Ishikawa (cell line): Measurements from ENCODE around the gene PDE10A.

Experiments used
- CEBPB ChIP-seq: IDR thresholded peaks from 2 replicates; pipeline ENCODE4 v1.6.1; 2012
- EGR1 ChIP-seq: IDR thresholded peaks from 2 replicates; pipeline ENCODE4 v1.6.1; 2012
- EP300 ChIP-seq: IDR thresholded peaks from 2 replicates; pipeline ENCODE4 v1.6.1; 2012; ENCODE audit warnings: borderline replicate concordance
- FOXM1 ChIP-seq: IDR thresholded peaks from 2 replicates; pipeline ENCODE4 v1.6.1; 2012; ENCODE audit warnings: low read depth, borderline replicate concordance
- RAD21 ChIP-seq: IDR thresholded peaks from 2 replicates; pipeline ENCODE4 v1.6.1; 2012; ENCODE audit warnings: low read depth
- REST ChIP-seq: IDR thresholded peaks from 2 replicates; pipeline ENCODE4 v1.6.1; 2012; ENCODE audit warnings: low read depth, mild to moderate bottlenecking
- TAF1 ChIP-seq: IDR thresholded peaks from 2 replicates; pipeline ENCODE4 v1.6.1; 2012; ENCODE audit warnings: low read depth, mild to moderate bottlenecking
- YY1 ChIP-seq: IDR thresholded peaks from 2 replicates; pipeline ENCODE4 v1.6.1; 2012; ENCODE audit warnings: low read depth

DNA sequence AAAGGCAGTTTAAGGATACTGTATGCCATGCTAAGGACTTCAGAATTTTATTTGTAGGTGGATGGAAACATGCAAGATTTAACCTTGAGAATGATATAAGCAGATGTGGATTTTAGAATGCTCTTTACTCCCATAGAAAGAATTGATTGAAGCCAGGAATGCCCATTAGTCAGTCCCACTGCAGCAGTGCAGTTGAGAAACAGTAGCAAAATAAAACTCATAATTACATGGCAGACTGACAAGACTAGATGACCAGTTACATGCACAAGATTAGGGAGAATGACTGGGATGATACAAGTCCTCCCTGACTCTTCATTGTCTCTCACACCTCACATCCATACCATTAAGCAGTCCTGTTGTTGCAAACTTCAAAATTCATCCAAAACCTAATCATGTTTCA lies 83.9 kb downstream of the PDE10A start:
- TF ChIP-seq TAF1: no peak
- no peak for TF ChIP-seq RAD21
- TF ChIP-seq EP300: no peak
- no peak for TF ChIP-seq CEBPB
- no peak for TF ChIP-seq YY1
- TF ChIP-seq EGR1: no peak
- TF ChIP-seq REST: no peak
- TF ChIP-seq FOXM1: no peak
